Measurements from ENCODE around the gene GOLGA6C.
"Not testable (repeated sequence)": the region's sequence is repeated elsewhere in the genome, so short reads cannot be mapped to it uniquely, and the experiment has no call there.

Gene GOLGA6C, protein sequence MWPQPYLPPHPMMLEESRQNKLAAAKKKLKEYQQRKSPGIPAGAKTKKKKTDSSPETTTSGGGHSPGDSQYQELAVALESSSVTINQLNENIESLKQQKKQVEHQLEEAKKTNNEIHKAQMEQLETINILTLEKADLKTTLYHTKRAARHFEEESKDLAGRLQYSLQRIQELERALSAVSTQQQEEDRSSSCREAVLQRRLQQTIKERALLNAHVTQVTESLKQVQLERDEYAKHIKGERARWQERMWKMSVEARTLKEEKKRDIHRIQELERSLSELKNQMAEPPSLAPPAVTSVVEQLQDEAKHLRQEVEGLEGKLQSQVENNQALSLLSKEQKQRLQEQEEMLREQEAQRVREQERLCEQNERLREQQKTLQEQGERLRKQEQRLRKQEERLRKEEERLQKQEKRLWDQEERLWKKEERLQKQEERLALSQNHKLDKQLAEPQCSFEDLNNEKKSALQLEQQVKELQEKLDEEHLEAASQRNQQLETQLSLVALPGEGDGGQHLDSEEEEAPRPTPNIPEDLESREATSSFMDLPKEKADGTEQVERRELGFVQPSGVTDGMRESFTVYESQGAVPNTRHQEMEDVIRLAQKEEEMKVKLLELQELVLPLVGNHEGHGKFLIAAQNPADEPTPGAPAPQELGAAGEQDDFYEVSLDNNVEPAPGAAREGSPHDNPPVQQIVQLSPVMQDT

DNA sequence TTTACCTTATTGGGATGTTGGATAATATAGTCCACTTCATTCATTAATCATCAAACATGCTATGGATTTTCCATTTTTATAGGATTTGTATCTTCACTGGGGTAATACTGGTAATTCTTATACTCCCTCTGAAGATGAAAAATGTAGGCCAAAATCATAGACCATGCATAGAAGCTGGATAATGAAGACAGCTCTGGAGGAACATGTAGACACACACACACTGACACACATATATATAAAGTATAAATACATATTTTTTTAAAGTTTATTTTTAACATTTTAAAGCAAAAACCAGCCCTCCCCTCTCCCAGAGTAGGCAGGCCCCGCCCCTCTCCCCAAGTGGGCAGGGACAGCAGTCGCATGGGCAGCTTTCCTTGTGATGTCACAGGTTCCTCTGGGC lies at the start of gene GOLGA6C:
Gene GOLGA6C (plus strand): TSS at position 301 of the 400 bp plus-strand sequence. CDS start 265 bp downstream, outside the sequence.
- not testable (repeated sequence) for DNase-seq

DNA sequence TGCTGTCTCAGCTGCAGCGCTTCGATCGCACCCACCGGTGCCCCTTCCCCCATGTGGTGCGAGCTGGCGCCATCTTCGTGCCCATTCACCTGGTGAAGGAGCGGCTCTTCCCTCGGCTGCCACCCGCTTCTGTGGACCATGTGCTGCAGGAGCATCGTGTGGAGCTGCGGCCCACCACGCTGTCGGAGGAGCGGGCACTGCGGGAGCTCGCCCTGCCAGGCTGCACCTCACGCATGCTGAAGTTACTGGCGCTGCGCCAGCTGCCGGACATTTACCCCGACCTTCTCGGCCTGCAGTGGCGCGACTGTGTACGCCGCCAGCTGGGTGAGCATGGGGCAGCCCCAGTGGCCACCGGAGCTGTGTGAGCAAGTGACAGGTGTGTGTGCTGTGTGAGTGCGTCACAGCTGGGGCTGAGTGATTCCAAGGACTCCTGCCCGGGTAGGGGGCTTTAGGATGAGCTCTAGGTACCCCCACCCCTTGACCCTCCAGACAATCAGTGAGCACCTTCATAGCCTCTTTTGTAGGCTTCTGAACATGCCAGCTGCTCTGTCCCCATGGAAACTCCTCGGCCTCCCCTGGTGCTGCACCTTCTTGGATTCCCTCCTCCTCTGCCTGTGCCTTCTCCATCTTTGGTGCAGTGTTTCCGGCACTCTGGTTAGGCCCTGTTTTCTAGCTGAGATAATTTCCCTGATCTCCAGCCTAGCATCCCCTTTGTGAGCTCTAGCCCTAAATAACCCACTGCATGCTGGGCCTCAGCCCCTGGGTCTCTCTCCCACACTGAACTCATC lies 49.4 kb upstream of the GOLGA6C start:
- no peak for DNase-seq

DNA sequence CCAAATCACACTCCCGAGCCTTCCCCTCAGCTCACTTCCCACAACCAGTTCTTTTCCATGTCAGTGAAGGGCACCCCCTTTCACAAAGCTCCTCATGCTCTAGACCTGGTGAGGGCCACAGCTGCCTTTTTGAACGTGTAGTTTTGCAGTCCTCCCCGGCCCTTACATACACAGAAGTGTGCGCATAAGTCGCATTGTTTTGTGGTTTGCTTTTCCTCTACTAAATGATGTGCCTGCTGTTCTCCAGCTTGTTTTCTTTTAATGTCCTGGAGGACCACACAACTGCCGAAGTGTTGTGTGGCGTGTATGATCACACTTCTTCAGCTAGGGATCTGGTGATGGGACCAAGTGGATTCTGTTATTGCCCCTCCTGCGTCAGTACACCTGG lies 48.9 kb upstream of the GOLGA6C start:
- DNase-seq: no peak

DNA sequence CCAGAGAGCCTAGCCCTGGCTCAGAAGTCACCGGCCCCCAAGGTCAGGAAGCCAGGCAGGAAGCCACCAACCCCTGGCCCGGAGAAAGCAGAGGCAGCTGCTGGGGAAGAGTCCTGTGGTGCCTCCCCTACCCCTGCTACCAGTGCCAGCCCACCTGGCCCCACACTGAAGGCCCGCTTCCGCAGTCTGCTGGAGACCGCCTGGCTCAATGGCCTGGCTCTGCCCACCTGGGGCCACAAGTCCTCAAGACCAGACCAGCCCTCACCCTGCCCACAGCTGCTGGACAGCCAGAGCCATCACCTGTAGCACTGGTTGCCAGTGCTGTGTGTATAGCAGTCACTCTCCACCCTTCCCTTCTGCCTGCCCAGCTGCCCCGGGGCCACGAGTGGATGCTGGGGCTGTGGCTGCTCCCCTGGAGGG lies 47.3 kb upstream of the GOLGA6C start:
- DNase-seq: no peak

DNA sequence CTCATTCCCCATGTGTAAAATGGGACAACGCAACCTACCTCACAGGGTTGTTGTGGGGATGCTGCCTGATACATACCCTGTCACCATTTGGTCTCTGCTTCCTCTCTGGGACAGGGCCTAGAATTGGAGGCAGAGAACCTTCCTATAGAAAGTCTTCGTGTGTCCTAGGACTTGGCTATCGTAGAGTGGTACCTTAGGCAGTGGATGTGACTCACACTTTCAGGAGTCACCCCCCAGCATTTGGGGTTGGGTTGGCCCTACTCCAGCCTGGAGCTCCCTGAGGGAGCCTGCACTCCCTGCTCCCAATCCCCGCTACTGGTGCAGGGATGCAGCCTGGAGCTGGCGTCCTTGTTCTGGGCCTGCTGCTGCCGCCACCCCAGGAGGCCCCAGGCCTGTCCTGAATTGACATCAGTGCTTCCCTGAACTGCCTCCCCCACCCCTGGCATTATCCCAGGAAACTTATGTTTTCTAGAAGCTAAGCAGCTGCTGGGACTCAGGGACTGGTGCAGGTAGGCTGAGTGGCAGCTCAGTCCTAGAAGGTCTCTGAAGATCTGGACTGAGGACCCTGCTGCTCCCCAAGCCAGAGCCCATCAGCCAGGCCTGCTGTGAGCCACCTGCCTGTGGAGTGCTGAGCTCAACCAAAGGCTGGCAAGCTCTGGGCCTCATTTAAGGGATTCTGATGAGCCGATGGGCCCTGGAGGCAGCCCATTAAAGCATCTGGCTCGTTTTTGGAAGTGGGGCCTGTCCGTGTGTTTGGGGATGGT lies 46.5 kb upstream of the GOLGA6C start:
- DNase-seq: no peak

DNA sequence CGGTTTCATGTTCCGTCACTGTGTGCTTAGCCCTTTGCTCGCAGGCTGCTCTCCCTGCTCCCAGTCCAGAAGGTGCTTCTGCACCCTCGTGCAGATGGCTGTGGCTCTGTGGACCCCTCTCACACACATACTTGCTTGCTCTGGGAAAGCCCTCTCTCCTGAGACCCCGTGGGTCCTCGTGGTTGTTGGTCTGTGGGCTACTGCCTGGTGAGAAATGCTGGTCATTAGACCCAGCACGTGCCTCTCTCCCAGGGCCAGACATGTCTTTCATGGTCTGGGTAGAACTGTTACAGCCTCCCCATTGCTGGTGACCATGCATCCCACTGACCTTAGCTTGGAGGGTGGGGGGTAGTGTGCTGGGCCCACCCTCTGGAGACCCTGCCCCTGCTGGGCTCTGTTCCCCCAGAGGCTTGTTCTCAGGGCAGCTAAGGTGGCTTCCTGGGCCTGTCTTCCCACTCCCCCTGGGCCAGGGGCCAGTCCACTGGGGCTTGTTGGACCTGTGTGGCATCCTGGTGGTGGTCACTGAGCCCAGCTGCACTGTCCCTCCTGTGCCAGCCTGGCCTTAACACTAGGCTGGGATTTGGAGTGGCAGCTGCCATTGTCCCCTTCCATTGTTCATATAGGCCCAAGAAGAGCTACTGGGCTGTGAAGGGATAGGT lies 45.8 kb upstream of the GOLGA6C start:
- no peak for DNase-seq

DNA sequence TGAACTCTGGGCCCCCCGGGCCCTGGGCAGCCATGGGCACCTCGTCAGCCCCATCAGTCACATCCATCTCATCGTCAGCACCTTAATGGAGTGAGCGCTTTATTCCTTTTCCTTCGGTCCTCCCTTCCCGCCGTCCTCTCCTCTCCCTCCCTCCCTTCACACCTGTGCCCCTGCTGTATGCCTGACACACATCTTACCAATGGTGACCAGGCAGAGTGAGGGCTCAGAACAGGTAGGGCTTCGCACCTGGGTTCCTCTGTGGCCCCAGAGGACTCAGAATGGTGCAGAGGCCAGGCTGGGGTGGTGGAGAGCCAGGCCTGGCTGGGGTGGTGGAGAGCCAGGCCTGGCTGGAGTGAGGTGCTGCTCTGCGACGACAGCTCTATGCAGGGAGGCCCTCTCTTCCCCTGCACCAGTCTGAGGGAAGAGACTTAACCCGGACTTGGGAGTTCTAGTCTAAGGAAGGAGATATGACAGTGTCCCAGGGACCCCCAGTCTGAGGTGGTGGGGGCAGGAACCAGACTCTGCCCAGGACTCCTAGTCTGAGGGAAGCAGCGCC lies 44.8 kb upstream of the GOLGA6C start:
- no peak for DNase-seq

DNA sequence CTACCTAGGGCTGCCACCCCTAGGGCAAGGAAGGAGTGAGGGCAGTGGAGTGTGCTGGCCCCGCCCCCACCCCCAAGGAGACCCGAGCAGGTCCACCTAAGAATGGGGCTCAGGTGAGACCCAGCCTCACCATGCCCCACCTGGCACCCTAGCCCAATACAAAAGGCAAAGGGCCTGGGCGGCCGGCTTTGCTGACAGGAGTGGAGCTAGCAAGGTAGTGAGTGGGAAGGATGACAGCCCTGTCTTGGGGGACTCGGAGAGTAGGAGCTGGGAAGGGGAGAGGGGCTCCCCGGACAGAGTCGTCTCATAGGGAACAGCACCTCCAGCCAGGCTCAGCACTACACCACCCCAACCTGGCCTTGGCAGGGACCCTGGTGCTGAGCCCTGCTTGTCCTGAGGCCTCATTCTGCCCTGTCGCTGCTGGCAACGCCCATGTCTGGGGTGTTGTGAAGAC lies 44.3 kb upstream of the GOLGA6C start:
- no peak for DNase-seq

DNA sequence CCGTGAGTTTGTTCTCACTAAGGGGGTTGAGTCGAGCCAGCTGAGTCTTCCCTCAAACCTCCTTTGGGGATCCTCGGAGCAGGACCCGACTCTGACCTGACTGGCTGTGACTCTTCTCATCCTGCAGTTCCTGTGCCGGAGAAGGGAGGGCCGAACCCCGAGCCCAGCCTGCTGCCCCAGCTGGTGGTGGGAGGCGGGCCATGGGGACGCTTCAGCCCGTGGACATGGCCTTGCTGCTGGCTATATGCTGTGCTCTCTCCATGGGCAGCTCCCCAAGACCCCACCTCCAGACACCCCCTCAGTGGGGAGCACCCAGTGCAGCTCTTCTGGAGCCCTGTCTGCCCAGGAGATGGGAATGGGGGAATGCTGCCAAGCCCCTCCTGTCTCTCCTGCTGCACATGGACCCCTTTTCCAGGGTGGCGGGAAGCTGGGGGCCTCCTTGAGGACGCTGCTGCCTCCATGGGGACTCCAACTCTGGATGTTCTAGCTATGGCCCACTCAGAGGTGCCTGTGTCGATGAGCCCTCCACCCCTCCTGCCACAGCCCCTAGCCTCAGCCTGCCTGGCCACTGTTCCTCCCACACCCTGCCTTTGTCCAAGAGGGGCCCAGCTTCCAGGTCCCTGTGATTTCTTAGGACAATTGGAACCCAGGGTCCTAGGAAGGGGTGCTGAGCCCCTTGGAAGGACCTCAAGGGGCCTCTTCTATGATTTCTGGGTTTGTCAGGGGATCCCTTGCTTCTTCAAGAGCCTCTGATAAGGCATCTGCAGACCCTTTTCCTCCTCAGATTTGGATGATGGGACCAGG lies 43.6 kb upstream of the GOLGA6C start:
- no peak for DNase-seq

DNA sequence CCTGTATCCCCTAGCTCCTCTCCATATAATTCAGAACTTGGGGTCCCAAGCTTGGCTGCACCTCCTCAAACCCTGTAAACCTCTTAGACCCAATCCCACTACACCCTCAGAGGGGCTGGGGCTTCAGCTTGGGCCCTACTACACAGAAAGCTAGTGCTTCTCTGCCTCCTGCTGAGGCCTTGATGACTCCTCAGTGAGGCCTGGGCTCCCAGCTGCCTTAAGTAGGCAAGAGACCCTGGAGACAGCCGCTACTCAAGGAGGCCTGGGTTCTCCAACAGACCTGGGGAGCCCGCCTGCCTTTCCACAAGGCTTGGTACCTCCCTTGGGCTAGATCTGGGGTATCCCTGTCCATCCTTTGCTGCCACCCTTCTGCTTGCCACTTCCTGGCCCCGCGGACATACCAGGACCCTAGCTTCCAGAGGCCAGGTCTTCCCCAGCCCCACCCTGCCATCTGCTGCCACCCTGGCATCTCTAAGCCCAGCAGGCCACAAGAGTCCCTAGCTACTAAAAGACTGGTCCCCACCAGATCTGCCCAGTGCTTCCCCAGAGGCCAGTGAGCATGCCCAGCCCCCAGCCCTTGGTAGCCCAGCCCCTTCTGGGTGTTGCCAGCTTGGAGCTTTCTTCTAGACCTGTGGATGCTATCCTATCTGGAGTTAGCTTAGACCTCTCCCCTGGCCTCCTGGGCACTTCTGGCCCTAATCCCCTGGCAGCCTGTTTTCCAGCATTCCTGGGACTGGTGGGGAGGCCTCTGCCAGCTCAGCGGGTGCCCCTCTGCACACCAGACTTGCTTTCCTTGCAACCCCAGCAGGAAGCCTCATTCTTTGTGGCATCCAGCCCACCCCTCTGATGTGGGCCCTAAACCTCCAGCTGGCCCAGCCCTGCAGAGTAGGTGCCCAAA lies 42.8 kb upstream of the GOLGA6C start:
- no peak for DNase-seq

DNA sequence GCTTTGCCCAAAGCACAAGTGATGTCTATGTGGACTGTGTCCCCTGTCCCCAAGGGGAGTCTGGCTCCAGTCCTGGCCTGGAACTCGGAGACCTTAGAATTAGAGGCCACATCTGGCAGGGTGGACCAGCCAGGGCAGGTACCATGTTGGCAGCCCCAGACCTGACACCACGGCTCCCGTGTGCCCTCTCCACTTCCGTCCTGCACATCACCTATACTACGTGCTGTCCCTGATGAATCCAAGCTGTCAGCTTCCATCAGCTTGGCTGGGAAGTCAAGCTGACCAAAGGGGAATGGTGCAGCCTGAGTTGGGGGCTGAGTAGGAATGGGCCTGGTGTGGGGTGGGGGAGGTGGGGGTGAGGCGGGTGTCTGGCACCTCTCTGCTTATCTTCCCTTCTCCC lies 41.1 kb upstream of the GOLGA6C start:
- no peak for DNase-seq

DNA sequence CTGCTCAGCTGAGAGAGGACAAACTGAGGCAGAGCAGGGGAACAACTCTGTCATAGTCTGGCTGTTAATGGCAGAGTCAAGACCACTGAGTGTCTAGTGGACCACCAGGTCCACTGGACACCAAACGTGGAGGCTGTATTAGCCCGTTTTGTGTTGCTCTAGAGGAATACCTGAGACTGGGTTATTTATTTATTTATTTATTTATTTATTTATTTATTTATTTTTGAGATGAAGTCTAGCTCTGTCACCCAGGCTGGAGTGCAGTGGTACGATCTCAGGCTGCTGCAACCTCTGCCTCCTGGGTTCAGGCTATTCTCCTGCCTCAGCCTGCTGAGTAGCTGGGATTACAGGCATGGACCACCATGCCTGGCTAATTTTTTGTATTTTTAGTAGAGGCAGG lies 40.6 kb upstream of the GOLGA6C start:
- not testable (repeated sequence) for DNase-seq

DNA sequence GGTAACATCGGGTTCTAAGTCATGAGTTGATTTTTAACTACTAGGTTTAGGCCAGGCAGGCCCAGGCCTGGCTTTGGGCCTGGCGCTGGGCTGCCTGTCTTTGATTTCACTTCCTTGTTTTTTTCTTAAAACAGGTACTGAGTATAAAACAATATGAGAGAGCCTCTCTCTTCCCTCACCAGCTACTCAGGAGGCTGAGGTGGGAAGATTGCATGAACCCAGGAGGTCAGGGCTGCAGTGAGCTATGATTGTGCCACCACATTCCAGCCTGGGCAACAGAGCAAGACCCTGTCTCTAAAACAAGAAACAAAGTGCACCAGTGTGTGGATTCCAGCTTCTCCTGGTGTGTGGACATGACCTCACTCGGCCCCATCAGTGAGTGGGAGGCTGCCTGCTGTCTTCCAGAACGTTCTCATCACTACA lies 38.6 kb upstream of the GOLGA6C start:
- DNase-seq: not testable (repeated sequence)

DNA sequence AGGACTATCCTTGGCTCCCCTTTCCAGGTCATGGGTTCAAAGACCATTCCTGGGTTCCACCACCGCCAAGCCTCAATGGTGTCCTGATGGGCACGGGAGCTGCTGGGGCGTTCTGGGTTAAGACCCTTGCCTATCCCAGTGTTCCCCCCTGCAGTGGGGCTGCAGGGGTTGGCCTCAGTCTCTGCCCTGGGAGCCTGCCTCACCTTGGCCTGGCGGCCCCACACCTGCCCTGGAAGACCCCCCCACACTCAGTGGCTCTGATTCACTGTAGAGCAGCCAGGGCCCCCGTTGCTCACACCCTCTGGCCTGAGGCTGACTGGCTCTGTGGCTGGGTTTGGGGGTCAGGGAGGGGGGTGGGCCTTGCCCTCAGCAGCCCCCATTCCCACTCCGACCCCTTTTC lies 34.4 kb upstream of the GOLGA6C start:
- no peak for DNase-seq

DNA sequence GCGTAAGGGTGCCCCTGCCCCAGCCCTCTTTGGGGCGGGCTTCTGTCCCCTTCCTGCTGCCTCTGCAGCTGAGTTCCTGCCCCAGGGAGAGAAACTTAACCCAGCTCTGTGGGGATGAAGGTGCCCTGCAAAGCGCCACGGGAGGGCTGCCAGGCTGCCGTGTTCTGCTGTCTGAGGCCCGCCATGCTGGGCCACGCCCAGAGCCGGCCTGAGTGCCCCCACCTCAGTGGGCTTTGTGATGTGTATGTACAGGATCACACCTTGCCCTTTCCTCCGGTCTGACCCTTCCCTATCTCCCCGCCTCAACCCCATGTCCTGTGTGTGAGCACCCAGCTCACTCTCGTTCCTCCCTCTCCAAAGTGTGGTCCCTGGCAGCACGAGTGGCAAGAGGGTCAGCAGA lies 33.9 kb upstream of the GOLGA6C start:
- no peak for DNase-seq

DNA sequence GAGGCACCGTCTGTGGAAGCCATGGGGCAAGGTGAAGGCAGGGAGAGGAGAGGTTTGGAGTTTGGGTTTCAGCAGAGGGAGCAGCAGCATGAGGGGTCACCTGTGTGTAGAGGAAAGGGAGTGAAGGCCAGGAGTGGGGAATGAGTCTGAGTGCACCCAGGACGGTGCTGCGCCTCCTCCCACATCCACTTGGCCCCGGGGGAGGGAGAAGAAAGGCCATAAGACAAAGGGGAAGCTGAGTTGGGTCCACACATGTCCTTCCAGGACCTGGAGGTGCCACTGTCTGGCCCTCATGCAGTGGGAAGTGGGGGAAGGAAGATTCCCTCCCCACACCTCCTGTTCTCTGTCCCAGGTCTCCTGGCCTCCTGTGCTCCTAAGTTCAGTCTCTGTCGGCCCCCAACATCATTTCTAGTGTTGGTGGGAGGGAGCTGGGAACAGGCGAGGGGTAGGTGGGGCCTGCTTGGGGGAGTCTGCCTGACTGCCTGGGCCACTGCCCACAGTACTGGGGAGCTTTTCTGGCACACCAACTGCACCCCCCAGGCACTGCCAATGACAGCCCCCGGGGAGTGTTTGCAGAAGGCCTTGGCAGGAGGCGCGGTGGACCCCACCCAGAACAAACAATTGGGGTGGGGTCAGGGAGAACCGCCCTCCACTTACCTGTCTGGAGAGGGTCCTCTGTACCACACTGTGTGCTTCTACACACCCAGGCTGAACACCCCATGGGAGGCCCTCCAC lies 32.9 kb upstream of the GOLGA6C start:
- not testable (repeated sequence) for DNase-seq

DNA sequence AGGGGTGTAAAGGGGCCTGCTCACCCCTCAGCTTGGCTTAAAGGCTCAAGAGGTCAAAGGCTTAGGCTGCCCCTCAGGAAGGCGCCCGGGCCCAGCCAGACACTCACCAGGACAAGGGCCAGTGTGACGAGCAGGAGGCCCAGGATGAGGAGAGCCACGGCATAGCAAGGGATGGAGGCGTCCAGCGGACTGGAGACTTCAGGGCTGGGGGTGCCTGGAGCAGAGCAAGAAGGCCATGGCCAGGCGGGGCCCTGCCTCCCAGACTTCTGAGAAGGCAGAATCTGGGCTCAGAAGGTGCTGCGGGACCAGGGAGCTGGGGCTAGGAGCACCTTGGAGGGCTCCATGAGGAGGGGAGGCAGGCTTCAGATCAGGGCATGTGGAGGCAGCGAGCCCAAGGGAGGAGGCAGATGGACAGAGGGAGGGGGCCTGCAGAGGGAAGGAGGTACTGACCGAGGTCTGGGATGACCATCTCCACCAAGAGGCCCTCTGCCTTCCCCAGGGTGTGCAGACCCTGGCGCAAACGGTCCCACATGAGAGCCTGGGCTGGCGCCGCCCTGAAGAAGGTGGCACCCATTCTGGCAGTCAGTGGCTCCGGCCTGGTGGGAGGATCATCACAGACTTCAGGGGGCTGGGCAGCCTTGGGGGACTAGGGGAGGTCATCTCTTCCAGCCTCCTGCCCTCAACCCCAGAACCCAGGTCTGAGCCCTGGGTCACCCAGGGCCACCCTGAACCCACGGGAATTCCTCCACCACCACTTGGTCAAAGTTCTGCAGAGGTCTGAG lies 32.0 kb upstream of the GOLGA6C start:
- DNase-seq: no peak

DNA sequence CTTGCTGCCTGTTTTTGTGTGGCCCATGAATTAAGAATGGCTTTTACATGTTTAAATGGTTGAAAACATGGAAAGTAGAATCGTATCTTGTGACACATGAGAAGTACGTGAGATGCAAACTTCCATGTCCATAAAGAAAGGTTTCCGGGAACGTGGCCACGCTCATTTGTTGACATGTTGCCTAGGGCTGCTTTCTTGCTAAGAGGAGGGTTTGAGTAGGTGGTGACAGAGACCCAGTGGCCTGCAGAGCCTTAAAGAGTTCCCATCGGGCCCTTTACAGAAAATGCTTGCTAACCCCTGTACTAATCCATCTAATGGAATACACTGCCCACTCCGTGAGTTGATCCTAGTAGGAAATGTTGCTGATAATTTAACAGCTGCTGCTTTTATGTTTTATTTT lies 31.0 kb upstream of the GOLGA6C start:
- DNase-seq: not testable (repeated sequence)

All from NCI-H1105 treated with DMSO at 0.1 percent for 48 hours (cell line).